ENCODE data around the gene ADSS2.

ADSS2 gene

DNA sequence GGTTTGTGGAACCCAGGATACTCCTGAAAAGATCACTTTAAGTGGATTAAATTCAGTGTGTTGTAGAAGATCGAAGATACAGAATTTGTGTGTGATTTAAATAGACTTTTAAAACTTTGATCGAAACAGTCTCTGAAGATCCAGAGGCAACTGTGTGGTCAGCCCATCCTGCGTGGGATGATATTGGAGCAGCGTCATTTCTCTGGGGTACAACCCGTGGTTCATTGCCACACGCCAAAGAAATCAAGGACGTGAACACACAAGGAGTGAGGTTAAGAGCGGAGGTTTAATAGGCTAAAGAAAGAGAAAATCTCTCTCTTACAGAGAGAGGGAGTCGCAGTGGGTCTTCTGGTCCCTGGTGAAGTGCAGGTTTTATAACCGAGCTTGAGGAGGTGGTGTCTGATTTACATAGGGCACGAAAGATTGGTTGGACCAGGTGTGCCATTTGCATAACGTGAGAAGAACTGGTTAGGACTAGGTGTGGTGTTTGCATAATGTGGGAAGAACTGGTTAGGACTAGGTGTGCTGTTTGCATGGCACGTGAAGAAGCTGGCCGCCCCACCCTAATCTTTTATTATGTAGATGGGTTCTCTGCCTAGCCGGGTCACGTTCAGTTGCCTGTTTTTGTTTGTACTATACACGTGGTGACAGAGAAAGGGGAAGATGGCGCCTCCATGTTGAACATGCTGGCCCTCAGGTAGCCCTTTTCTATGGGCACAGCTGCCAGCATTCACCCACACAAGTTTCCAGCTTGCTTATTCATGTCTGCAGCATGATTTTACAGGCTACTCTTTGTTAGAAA, 82.3 kb downstream of the ADSS2 start:
- Histone ChIP-seq H3K9me3 (ENCODE audit: insufficient read depth, low read length, severe bottlenecking) (no peaks in the 10 kb centered on the region), H3K36me3 (ENCODE audit: insufficient read depth, low read length) (no peaks in the 10 kb centered on the region), H3K4me2 (ENCODE audit: insufficient read depth, low read length) (no peak overlapping the region), H2AFZ (ENCODE audit: low read depth, low read length) (no peak overlapping the region), H3K27me3 (ENCODE audit: insufficient read depth, low read length, poor library complexity) (no peaks in the 10 kb centered on the region), H3K79me2 (ENCODE audit: insufficient read depth, low read length) (no peaks in the 10 kb centered on the region), H3K4me3 (ENCODE audit: low read depth in 1 of 2, low read length in 2 of 2) (no peak overlapping the region), H3K9ac (ENCODE audit: low read depth, low read length) (no peak overlapping the region), H3K4me1 (ENCODE audit: insufficient read depth, low read length) (peaks cover 18% of the 10 kb centered on the region), H4K20me1 (ENCODE audit: insufficient read depth, low read length) (no peaks in the 10 kb centered on the region), H3K27ac (ENCODE audit: low read length) (no peak overlapping the region)
- TF ChIP-seq, protein P1, sequence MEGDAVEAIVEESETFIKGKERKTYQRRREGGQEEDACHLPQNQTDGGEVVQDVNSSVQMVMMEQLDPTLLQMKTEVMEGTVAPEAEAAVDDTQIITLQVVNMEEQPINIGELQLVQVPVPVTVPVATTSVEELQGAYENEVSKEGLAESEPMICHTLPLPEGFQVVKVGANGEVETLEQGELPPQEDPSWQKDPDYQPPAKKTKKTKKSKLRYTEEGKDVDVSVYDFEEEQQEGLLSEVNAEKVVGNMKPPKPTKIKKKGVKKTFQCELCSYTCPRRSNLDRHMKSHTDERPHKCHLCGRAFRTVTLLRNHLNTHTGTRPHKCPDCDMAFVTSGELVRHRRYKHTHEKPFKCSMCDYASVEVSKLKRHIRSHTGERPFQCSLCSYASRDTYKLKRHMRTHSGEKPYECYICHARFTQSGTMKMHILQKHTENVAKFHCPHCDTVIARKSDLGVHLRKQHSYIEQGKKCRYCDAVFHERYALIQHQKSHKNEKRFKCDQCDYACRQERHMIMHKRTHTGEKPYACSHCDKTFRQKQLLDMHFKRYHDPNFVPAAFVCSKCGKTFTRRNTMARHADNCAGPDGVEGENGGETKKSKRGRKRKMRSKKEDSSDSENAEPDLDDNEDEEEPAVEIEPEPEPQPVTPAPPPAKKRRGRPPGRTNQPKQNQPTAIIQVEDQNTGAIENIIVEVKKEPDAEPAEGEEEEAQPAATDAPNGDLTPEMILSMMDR (IDR thresholded peaks at IDR 0.05; ENCODE audit: borderline replicate concordance, extremely low read depth, low read length, poor library complexity, severe bottlenecking) = no peak
- no peak for TF ChIP-seq EZH2 (IDR thresholded peaks at IDR 0.05; ENCODE audit: borderline replicate concordance, low read depth, low read length, severe bottlenecking)
- ATAC-seq (ENCODE audit: insufficient read depth, low read depth) (no peak), DNase-seq (no peak)

GRCh38 chr1:244368279-244368678, 83.4 kb downstream of the ADSS2 start:
- TF ChIP-seq EZH2 (IDR thresholded peaks at IDR 0.05; ENCODE audit: borderline replicate concordance, low read depth, low read length, severe bottlenecking) = no peak
- TF ChIP-seq, protein P1 (IDR thresholded peaks at IDR 0.05; ENCODE audit: borderline replicate concordance, extremely low read depth, low read length, poor library complexity, severe bottlenecking) = no peak

GRCh38 chr1:244367399-244368114, 84.2 kb downstream of the ADSS2 start:
- TF ChIP-seq, protein P1 (IDR thresholded peaks at IDR 0.05; ENCODE audit: borderline replicate concordance, extremely low read depth, low read length, poor library complexity, severe bottlenecking) = no peak
- no peak for TF ChIP-seq EZH2 (IDR thresholded peaks at IDR 0.05; ENCODE audit: borderline replicate concordance, low read depth, low read length, severe bottlenecking)
- ATAC-seq (ENCODE audit: insufficient read depth, low read depth) (no peak), DNase-seq (no peak)
- Histone ChIP-seq H2AFZ (ENCODE audit: low read depth, low read length) (no peak overlapping the region), H3K27ac (ENCODE audit: low read length) (no peak overlapping the region), H3K36me3 (ENCODE audit: insufficient read depth, low read length) (no peaks in the 10 kb centered on the region), H3K4me3 (ENCODE audit: low read depth in 1 of 2, low read length in 2 of 2) (no peak overlapping the region), H3K9ac (ENCODE audit: low read depth, low read length) (no peak overlapping the region), H3K27me3 (ENCODE audit: insufficient read depth, low read length, poor library complexity) (no peaks in the 10 kb centered on the region), H3K9me3 (ENCODE audit: insufficient read depth, low read length, severe bottlenecking) (no peaks in the 10 kb centered on the region), H3K79me2 (ENCODE audit: insufficient read depth, low read length) (no peaks in the 10 kb centered on the region), H3K4me1 (ENCODE audit: insufficient read depth, low read length) (peaks cover 14% of the 10 kb centered on the region), H3K4me2 (ENCODE audit: insufficient read depth, low read length) (no peak overlapping the region), H4K20me1 (ENCODE audit: insufficient read depth, low read length) (no peaks in the 10 kb centered on the region)

More at GRCh38 chr1:244368279-244368678, 83.4 kb downstream of the ADSS2 start:
- Histone ChIP-seq H3K4me2 (ENCODE audit: insufficient read depth, low read length) (no peak overlapping the region), H3K4me3 (ENCODE audit: low read depth in 1 of 2, low read length in 2 of 2) (no peak overlapping the region), H3K27ac (ENCODE audit: low read length) (no peak overlapping the region), H3K36me3 (ENCODE audit: insufficient read depth, low read length) (no peaks in the 10 kb centered on the region), H3K27me3 (ENCODE audit: insufficient read depth, low read length, poor library complexity) (no peaks in the 10 kb centered on the region), H3K9me3 (ENCODE audit: insufficient read depth, low read length, severe bottlenecking) (no peaks in the 10 kb centered on the region), H2AFZ (ENCODE audit: low read depth, low read length) (no peak overlapping the region), H3K9ac (ENCODE audit: low read depth, low read length) (no peak overlapping the region), H4K20me1 (ENCODE audit: insufficient read depth, low read length) (no peaks in the 10 kb centered on the region), H3K4me1 (ENCODE audit: insufficient read depth, low read length) (peaks cover 18% of the 10 kb centered on the region), H3K79me2 (ENCODE audit: insufficient read depth, low read length) (no peaks in the 10 kb centered on the region)
- DNase-seq (no peak), ATAC-seq (ENCODE audit: insufficient read depth, low read depth) (no peak)
